ENCODE results near the gene PRDM16. TPM values are rescaled to one million over a fixed set of nuclear protein-coding genes. Genes with fewer than 3 reads are reported as not detected.

The PRDM16 gene
- polyA plus RNA-seq, 3 donors: not detected

GRCh38 chr1:3125546-3126368 lies 56.8 kb downstream of the PRDM16 start:
- TF ChIP-seq CTCF (IDR thresholded peaks at IDR 0.05): no peak
- Histone ChIP-seq H3K4me2 (replicated peaks; ENCODE audit: extremely low read depth, low read length, poor library complexity, severe bottlenecking) (no peak overlapping the region), H4K20me1 (ENCODE audit: insufficient read depth, low read length) (no peaks in the 10 kb centered on the region), H3K9ac (ENCODE audit: insufficient read depth, low read length, poor library complexity, severe bottlenecking) (no peak overlapping the region), H3K9me3 (replicated peaks in 1 of 2; ENCODE audit: control insufficient read depth in 1 of 2, insufficient read depth in 1 of 2, low read length in 2 of 2) (no peaks in the 10 kb centered on the region), H3K27ac (ENCODE audit: low read depth in 1 of 2, low read length in 2 of 2) (no peak overlapping the region), H3K27me3 (ENCODE audit: control insufficient read depth in 2 of 2, insufficient read depth in 2 of 2, low read length in 2 of 2) (no peaks in the 10 kb centered on the region), H3K36me3 (replicated peaks in 1 of 2; ENCODE audit: control insufficient read depth in 1 of 2, insufficient read depth in 2 of 2, low read length in 2 of 2) (no peaks in the 10 kb centered on the region), H2AFZ (ENCODE audit: insufficient read depth, low read depth, low read length, poor library complexity, severe bottlenecking) (no peak overlapping the region), H3K4me3 (replicated peaks in 1 of 3; ENCODE audit: low read depth in 2 of 3, low read length in 3 of 3) (no peak overlapping the region), H3K4me1 (ENCODE audit: control insufficient read depth in 1 of 2, insufficient read depth in 2 of 2, low read length in 2 of 2) (no peaks in the 10 kb centered on the region), H3K79me2 (ENCODE audit: insufficient read depth, low read length) (no peaks in the 10 kb centered on the region)
- H3K4me3 Mint-ChIP-seq: no peak overlapping the region
- no peaks in the 10 kb centered on the region for H3K4me1 Mint-ChIP-seq
- no peaks in the 10 kb centered on the region for H3K36me3 Mint-ChIP-seq
- no peak for DNase-seq
- H3K27ac Mint-ChIP-seq: no peak overlapping the region
- 96% methylated on average over 43 of the region's 47 CpGs for WGBS (ENCODE audit: insufficient coverage)
- no peaks in the 10 kb centered on the region for H3K9me3 Mint-ChIP-seq
- H3K27me3 Mint-ChIP-seq (ENCODE audit: low read depth in 3 of 3): peaks cover 0 to 4% (median 0%) of the 10 kb centered on the region in 3 donors
- intact Hi-C loops (cut with micrococcal nuclease): no loop called here

- Mint-ChIP-seq H3K9me3 (no peaks in the 10 kb centered on the region), H3K4me1 (no peaks in the 10 kb centered on the region), H3K4me3 (no peak overlapping the region), H3K27ac (no peak overlapping the region), H3K27me3 (ENCODE audit: low read depth in 3 of 3) (peaks cover 0 to 3% (median 1%) of the 10 kb centered on the region in 3 donors), H3K36me3 (no peaks in the 10 kb centered on the region)
- no peaks in the 10 kb centered on the region for H3K27me3 ChIP-seq (ENCODE audit: control insufficient read depth in 2 of 2, insufficient read depth in 2 of 2, low read length in 2 of 2)
- DNase-seq: no peak
- H3K4me2 ChIP-seq (replicated peaks; ENCODE audit: extremely low read depth, low read length, poor library complexity, severe bottlenecking): no peak overlapping the region
- TF ChIP-seq CTCF (IDR thresholded peaks at IDR 0.05): no peak
- no peak overlapping the region for H3K27ac ChIP-seq (ENCODE audit: low read depth in 1 of 2, low read length in 2 of 2)
- H3K79me2 ChIP-seq (ENCODE audit: insufficient read depth, low read length): no peaks in the 10 kb centered on the region
- H3K36me3 ChIP-seq (replicated peaks in 1 of 2; ENCODE audit: control insufficient read depth in 1 of 2, insufficient read depth in 2 of 2, low read length in 2 of 2): no peaks in the 10 kb centered on the region
- H3K4me1 ChIP-seq (ENCODE audit: control insufficient read depth in 1 of 2, insufficient read depth in 2 of 2, low read length in 2 of 2): no peaks in the 10 kb centered on the region
- no peak overlapping the region for H3K9ac ChIP-seq (ENCODE audit: insufficient read depth, low read length, poor library complexity, severe bottlenecking)
- no peak overlapping the region for H2AFZ ChIP-seq (ENCODE audit: insufficient read depth, low read depth, low read length, poor library complexity, severe bottlenecking)
- intact Hi-C loops (cut with micrococcal nuclease): no loop called here
- H3K9me3 ChIP-seq (replicated peaks in 1 of 2; ENCODE audit: control insufficient read depth in 1 of 2, insufficient read depth in 1 of 2, low read length in 2 of 2): no peaks in the 10 kb centered on the region
- no peak overlapping the region for H3K4me3 ChIP-seq (replicated peaks in 1 of 3; ENCODE audit: low read depth in 2 of 3, low read length in 3 of 3)
- no peaks in the 10 kb centered on the region for H4K20me1 ChIP-seq (ENCODE audit: insufficient read depth, low read length)
- WGBS (ENCODE audit: insufficient coverage): 90% methylated on average over 24 of the region's 28 CpGs
These were observed 58.0 kb downstream of the PRDM16 start for GRCh38 chr1:3126756-3127678.

Data from CD14-positive monocyte (primary cell).